OCI-LY3 (cell line): ENCODE data around the gene ECE1.

Experiments used
- H2AFZ ChIP-seq: fragments of 200-600, 300-600 bp; shearing (Covaris generic); 2 replicates; pipeline ENCODE4 v1.6.0; 2014; ENCODE audit warnings: antibody characterized with exemption, low read depth, low read length
- H3K27ac ChIP-seq: fragments of 200-600, 300-600 bp; sonication (generic); 2 replicates; pipeline ENCODE4 v1.5.1; 2014; ENCODE audit warnings: mild to moderate bottlenecking, low read length, moderate library complexity, mixed read lengths
- H3K27me3 ChIP-seq: fragments of 200-600, 300-600 bp; sonication (generic); 2 replicates; pipeline ENCODE4 v1.6.1; 2014; ENCODE audit warnings: low read depth, low read length, mixed read lengths
- H3K36me3 ChIP-seq: fragments of 200-600, 300-600 bp; sonication (generic); replicated peaks from 2 replicates; pipeline ENCODE3; 2014; ENCODE audit warnings: low read depth, low read length, mixed read lengths
- H3K4me1 ChIP-seq: fragments of 300-600, 200-600 bp; sonication (generic); 2 replicates; pipeline ENCODE4 v1.6.1; 2014; ENCODE audit warnings: low read length, mixed read lengths
- H3K4me2 ChIP-seq: fragments of 200-600, 300-600 bp; sonication (generic); 2 replicates; pipeline ENCODE4 v1.6.1; 2014; ENCODE audit warnings: low read length, mixed read lengths
- H3K4me3 ChIP-seq: fragments of 300-600, 200-600 bp; sonication (generic); 2 replicates; pipeline ENCODE4 v1.5.1; 2014; ENCODE audit warnings: antibody characterized with exemption, mild to moderate bottlenecking, low read length, moderate library complexity
- H3K79me2 ChIP-seq: fragments of 300-600, 200-600 bp; shearing (Covaris generic); 2 replicates; pipeline ENCODE4 v1.6.1; 2014; ENCODE audit warnings: mild to moderate bottlenecking, low read length, mixed read lengths
- H3K9ac ChIP-seq: fragments of 300-600, 200-600 bp; shearing (Covaris generic); 2 replicates; pipeline ENCODE4 v1.6.0; 2014; ENCODE audit warnings: mild to moderate bottlenecking, low read length, moderate library complexity
- H3K9me3 ChIP-seq: fragments of 200-600, 300-600 bp; shearing (Covaris generic); 2 replicates; pipeline ENCODE4 v1.6.1; 2014; ENCODE audit warnings: low read length, mixed read lengths; ENCODE audit not compliant: insufficient read depth
- H4K20me1 ChIP-seq: fragments of 200-600, 300-600 bp; sonication (generic); 2 replicates; pipeline ENCODE4 v1.6.1; 2016; ENCODE audit warnings: low read length, mixed read lengths; ENCODE audit not compliant: insufficient read depth
- EZH2phosphoT487 ChIP-seq: fragments of 200-600 bp; shearing (Covaris generic); IDR thresholded peaks from 2 replicates; pipeline ENCODE4 v1.6.1; 2018; ENCODE audit warnings: antibody characterized with exemption, mixed run types, low read depth
- TF ChIP-seq, protein P1 (sequence below): fragments of 200-600, 300-600 bp; sonication (generic); IDR thresholded peaks from 2 replicates; pipeline ENCODE4 v1.5.1; 2014; ENCODE audit warnings: antibody characterized with exemption, low read length, low read depth

ECE1 gene

DNA sequence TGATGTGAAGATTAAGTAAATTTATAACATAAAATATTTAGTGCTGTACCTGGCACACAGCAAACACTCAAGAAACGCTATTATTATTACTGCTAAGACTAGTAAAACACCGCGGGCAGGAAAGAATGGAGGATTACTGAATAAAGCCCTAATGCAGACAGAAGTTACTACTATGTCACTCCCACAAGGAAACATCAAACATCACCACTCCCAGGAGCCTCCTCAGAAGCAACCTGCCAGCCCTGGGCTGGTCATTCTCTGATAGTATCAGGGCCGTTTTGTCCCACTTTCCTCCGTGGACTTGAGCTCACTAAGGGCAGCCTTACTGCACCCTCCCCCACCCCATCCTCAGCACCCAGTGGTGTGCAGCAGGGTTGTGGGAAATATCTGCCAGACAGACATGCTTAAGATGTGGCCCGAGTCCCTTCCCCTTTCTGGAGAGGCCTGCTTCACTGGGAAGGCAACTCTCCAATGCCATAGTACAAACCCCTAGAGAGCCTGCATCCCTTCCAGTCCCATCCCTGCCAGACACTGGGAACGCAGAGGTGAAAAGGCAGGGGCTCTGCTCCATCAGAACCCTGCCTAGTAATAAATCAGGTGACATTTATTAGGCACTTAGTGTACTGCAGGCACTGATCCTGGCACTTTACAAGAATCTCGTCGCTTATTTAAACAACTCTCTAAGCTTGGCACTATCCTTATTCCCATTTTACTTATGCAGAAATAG is 41.7 kb upstream of the ECE1 start:
- Histone ChIP-seq H3K9me3 (no peaks in the 10 kb centered on the region), H3K36me3 (peaks cover 6% of the 10 kb centered on the region), H3K79me2 (peaks cover 92% of the 10 kb centered on the region), H3K4me2 (no peak overlapping the region), H3K27ac (no peak overlapping the region), H3K4me1 (peaks cover 37% of the 10 kb centered on the region), H3K4me3 (no peak overlapping the region), H4K20me1 (peaks cover 18% of the 10 kb centered on the region), H3K9ac (no peak overlapping the region), H2AFZ (no peak overlapping the region), H3K27me3 (no peaks in the 10 kb centered on the region)
- TF ChIP-seq EZH2phosphoT487, result no peak
- TF ChIP-seq, protein P1, sequence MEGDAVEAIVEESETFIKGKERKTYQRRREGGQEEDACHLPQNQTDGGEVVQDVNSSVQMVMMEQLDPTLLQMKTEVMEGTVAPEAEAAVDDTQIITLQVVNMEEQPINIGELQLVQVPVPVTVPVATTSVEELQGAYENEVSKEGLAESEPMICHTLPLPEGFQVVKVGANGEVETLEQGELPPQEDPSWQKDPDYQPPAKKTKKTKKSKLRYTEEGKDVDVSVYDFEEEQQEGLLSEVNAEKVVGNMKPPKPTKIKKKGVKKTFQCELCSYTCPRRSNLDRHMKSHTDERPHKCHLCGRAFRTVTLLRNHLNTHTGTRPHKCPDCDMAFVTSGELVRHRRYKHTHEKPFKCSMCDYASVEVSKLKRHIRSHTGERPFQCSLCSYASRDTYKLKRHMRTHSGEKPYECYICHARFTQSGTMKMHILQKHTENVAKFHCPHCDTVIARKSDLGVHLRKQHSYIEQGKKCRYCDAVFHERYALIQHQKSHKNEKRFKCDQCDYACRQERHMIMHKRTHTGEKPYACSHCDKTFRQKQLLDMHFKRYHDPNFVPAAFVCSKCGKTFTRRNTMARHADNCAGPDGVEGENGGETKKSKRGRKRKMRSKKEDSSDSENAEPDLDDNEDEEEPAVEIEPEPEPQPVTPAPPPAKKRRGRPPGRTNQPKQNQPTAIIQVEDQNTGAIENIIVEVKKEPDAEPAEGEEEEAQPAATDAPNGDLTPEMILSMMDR, result no peak

DNA sequence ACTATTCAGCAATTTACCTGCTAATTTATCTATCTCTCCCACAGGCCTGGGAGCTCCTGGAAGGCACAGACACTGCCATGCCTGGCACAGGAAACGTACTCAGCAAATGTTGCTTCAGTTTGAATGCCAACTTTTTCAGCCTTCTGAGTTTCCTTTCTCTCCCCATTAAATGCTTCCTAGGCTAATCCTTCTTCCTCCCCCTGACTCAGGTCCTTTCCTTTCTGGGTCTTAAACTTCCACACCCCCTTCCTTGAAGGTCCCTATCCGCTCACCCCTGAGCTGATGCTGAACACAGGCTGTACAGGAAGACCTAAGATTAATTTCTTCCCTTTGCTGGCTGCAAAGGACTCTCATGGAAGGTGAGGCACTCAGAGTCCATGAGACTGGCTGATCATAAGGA is 40.3 kb upstream of the ECE1 start:
- Histone ChIP-seq H3K36me3 (peaks cover 6% of the 10 kb centered on the region), H4K20me1 (peaks cover 18% of the 10 kb centered on the region), H3K9ac (no peak overlapping the region), H3K27ac (no peak overlapping the region), H3K27me3 (no peaks in the 10 kb centered on the region), H3K79me2 (peaks cover 93% of the 10 kb centered on the region), H3K4me1 (peaks cover 47% of the 10 kb centered on the region), H2AFZ (no peak overlapping the region), H3K4me2 (no peak overlapping the region), H3K9me3 (no peaks in the 10 kb centered on the region), H3K4me3 (no peak overlapping the region)
- TF ChIP-seq EZH2phosphoT487, result no peak
- TF ChIP-seq, protein P1, result no peak

DNA sequence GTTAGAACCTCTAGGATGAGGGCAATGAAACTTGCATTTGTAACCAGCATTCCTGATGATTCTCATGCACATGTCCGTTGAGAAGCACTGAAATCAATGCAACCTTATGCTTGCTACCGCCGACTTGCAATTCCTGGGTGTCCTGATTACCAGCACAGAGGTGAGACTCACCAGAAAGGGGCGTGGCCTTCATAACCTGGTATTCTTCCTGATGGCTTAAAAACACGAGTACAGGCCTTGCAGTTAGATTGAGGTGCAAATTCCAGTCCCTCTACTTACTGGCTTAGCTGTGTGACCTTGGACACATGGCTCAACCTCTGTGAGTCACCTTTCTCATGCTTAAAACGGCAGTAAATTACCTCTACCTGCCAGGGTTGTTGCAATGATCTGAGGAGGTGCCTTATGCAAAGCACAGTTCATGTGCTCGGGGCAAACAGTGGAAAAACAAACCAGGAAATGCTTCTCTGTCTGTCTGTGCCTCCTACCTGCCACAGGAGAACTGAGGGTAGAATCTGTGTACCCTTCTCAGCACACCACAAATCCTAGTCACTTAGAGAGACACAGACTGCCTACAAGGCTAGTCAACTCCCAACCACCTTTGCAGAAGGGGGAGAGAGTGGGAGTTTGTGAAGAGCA is 39.1 kb upstream of the ECE1 start:
- H3K9me3 ChIP-seq, result no peaks in the 10 kb centered on the region
- H3K4me1 ChIP-seq, result peaks cover 47% of the 10 kb centered on the region
- H2AFZ ChIP-seq, result no peak overlapping the region
- no peaks in the 10 kb centered on the region for H3K27me3 ChIP-seq
- H3K4me3 ChIP-seq, result no peak overlapping the region
- H3K36me3 ChIP-seq, result peaks cover 6% of the 10 kb centered on the region
- no peak overlapping the region for H3K4me2 ChIP-seq
- TF ChIP-seq EZH2phosphoT487, result no peak
- TF ChIP-seq, protein P1, result no peak
- H3K27ac ChIP-seq, result no peak overlapping the region
- H4K20me1 ChIP-seq, result peaks cover 16% of the 10 kb centered on the region
- peaks cover 93% of the 10 kb centered on the region for H3K79me2 ChIP-seq
- H3K9ac ChIP-seq, result no peak overlapping the region

DNA sequence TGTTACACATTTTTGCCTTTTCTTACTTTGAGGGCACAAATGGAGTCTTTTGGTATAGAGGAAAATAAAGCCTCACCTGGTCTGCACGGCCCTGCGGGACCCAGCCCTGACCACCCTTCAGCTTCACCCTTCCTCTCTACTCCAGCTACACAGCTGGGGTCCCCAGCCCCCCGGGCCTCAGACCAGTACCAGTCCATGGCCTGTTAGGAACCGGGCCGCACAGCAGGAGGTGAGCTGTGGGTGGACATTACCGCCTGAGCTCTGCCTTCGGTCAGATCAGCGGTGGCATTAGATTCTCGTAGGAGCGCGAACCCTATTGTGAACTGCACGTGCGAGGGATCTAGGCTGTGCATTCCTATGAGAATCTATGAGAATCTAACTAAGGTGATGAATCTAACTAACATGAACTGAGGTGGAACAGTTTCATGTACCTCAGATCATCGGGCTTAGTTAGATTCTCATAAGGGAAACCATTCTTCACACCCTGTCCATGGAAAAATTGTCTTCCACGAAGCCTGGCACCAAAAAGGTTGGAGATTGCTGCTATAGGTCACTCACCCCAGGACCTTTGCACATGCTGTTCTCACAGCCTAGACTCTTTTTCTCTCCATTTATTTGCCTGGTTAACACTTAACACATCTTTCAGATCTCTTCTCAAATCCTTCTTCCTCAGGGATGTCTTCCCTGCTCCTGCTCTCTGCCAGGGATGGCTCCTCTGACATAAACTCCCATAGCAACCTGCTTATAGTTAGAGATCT is 37.5 kb upstream of the ECE1 start:
- TF ChIP-seq, protein P1, result no peak
- no peak for TF ChIP-seq EZH2phosphoT487
- no peak overlapping the region for H3K4me3 ChIP-seq
- peaks cover 46% of the 10 kb centered on the region for H3K4me1 ChIP-seq
- H3K27me3 ChIP-seq, result no peaks in the 10 kb centered on the region
- peaks cover 93% of the 10 kb centered on the region for H3K79me2 ChIP-seq
- no peak overlapping the region for H3K27ac ChIP-seq
- no peaks in the 10 kb centered on the region for H3K9me3 ChIP-seq
- H2AFZ ChIP-seq, result no peak overlapping the region
- H3K36me3 ChIP-seq, result peaks cover 6% of the 10 kb centered on the region
- H3K9ac ChIP-seq, result no peak overlapping the region
- peaks cover 23% of the 10 kb centered on the region for H4K20me1 ChIP-seq
- no peak overlapping the region for H3K4me2 ChIP-seq
